Lower leg skin (tissue), 3 donors: ENCODE measurements around the gene ARMC2.

Source experiments
- CTCF ChIP-seq, 3 donors: fragments of 450-650 bp; IDR thresholded peaks; one replicate each; pipeline ENCODE4 v1.5.1; 2016; ENCODE audit warnings: antibody characterized with exemption in 3 of 3, mild to moderate bottlenecking in 3 of 3, moderate library complexity in 2 of 3
- POLR2A ChIP-seq, 2 donors: fragments of 450-650 bp; IDR thresholded peaks; one replicate each; pipeline ENCODE4 v1.6.1; 2016 to 2017; ENCODE audit warnings: antibody characterized with exemption in 2 of 2, mild to moderate bottlenecking in 1 of 2, moderate library complexity in 1 of 2

GRCh38 chr6:109000289-109000688 lies 152.1 kb downstream of the ARMC2 start:
- TF ChIP-seq POLR2A (IDR thresholded peaks at IDR 0.05) (no peak), CTCF (IDR thresholded peaks at IDR 0.05) (no peak)
